ENCODE data around the gene HDAC4.

GRCh38 chr2:239189711-239190131, 211.1 kb downstream of the HDAC4 start:
- TF ChIP-seq POLR2A (IDR thresholded peaks at IDR 0.05) (no peak), CTCF (IDR thresholded peaks at IDR 0.05) (no peak)
